ACC112 (cell line): ENCODE data around the gene BCL2.

Experiments used
- H2AFZ ChIP-seq: fragments of 200-600 bp; sonication (generic); one replicate; pipeline ENCODE4 v1.6.0; 2017; ENCODE audit warnings: antibody characterized with exemption, low read length; ENCODE audit not compliant: unreplicated experiment
- H3K27ac ChIP-seq: fragments of 200-600 bp; sonication (generic); 2 replicates; pipeline ENCODE4 v1.5.1; 2014; ENCODE audit warnings: low read depth, mild to moderate bottlenecking, antibody characterized with exemption, low read length, moderate library complexity
- H3K27me3 ChIP-seq: fragments of 200-600 bp; sonication (generic); 2 replicates; pipeline ENCODE4 v1.6.1; 2014; ENCODE audit warnings: mild to moderate bottlenecking, antibody characterized with exemption, low read length, moderate library complexity, mixed read lengths; ENCODE audit not compliant: insufficient read depth
- H3K36me3 ChIP-seq: fragments of 200-600 bp; sonication (generic); 2 replicates; pipeline ENCODE4 v1.6.1; 2016; ENCODE audit warnings: mild to moderate bottlenecking, antibody characterized with exemption, low read length, moderate library complexity, mixed read lengths; ENCODE audit not compliant: insufficient read depth
- H3K4me1 ChIP-seq: fragments of 200-600 bp; sonication (generic); one replicate; pipeline ENCODE4 v1.6.1; 2016; ENCODE audit warnings: low read length, mixed read lengths; ENCODE audit not compliant: insufficient read depth, unreplicated experiment, control insufficient read depth
- H3K4me3 ChIP-seq: fragments of 200-600 bp; sonication (generic); 2 replicates; pipeline ENCODE4 v1.5.1; 2014; ENCODE audit warnings: mild to moderate bottlenecking, low read depth, low read length
- H3K79me2 ChIP-seq: fragments of 200-600 bp; sonication (generic); one replicate; pipeline ENCODE4 v1.6.0; 2016; ENCODE audit warnings: low read length; ENCODE audit not compliant: control insufficient read depth, unreplicated experiment, insufficient read depth

BCL2 gene

DNA sequence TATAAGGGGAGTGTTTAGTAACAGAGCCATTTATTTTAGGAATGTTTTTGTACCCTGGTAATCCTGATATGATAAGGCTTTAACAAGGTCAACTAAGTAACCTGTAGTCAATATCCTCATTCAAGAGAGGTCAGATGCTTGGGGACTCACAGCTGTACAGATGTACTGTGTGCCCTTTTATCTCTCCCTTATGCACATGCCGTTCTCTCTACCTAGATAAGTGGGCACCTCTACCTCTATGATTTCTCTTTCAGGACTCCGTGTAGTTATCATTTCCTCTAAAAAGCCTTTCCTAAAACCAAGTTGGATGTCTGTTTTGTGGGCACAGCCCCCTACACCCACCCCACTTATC lies 132.4 kb downstream of the BCL2 start:
- no peaks in the 10 kb centered on the region for H3K79me2 ChIP-seq
- no peaks in the 10 kb centered on the region for H3K4me1 ChIP-seq
- H2AFZ ChIP-seq, result no peak overlapping the region
- no peak overlapping the region for H3K27ac ChIP-seq
- no peak overlapping the region for H3K4me3 ChIP-seq
- no peaks in the 10 kb centered on the region for H3K36me3 ChIP-seq
- peaks cover 10% of the 10 kb centered on the region for H3K27me3 ChIP-seq

DNA sequence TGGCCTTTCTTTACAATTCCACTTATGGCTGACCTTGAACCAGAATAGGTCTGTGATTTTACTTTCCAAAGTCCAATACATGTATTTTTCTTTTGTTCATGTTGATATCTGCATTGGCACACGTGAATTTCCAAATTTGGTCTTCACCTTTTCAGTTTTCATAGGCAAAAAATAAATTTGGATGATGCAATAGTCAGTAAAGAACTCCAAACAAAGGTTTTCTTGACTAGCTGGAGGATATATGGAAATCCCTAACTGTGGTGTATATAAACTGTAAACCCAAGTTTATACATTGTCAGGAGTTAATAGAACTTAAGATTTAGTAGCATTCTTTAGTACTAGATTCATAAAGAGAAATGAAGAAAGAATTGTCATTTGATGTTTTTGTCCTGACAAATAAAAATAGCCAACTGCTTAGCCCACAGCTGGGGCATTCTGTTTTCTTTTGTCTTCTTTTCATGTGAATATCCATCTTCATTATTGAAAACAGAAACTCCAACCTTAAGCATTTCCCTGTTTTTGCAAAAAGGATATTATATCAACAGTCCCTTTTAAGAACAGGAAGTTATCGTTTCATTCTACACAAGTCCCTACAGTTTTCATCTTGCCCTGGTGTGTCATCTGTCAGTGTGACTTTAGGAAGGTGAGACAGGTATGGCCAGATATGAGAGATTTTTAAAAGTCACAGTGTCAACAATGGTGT lies 132.9 kb downstream of the BCL2 start:
- Histone ChIP-seq H3K4me3 (no peak overlapping the region), H2AFZ (no peak overlapping the region), H3K27me3 (peaks cover 12% of the 10 kb centered on the region), H3K79me2 (no peaks in the 10 kb centered on the region), H3K36me3 (no peaks in the 10 kb centered on the region), H3K27ac (no peak overlapping the region), H3K4me1 (no peaks in the 10 kb centered on the region)

DNA sequence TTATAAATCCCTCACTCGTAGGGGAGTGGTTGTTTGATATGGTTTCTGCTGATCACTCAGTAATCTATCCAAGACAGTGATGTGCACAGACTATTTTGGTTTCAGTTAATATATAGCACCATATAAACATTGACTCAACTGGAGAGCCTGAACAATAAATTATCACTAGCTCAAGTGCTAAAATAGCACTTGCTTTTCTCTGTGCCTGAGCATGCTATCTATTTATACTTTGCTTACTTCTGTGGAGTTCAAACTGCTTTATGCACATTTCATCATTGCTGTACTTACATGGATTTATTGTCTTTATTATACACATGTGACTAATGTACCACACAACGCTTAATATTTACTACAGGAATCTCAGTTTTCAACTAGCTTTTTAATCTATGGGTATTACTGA lies 133.6 kb downstream of the BCL2 start:
- H3K27me3 ChIP-seq, result peaks cover 19% of the 10 kb centered on the region
- no peaks in the 10 kb centered on the region for H3K36me3 ChIP-seq
- no peaks in the 10 kb centered on the region for H3K4me1 ChIP-seq
- no peak overlapping the region for H3K4me3 ChIP-seq
- H2AFZ ChIP-seq, result no peak overlapping the region
- no peaks in the 10 kb centered on the region for H3K79me2 ChIP-seq
- H3K27ac ChIP-seq, result no peak overlapping the region

DNA sequence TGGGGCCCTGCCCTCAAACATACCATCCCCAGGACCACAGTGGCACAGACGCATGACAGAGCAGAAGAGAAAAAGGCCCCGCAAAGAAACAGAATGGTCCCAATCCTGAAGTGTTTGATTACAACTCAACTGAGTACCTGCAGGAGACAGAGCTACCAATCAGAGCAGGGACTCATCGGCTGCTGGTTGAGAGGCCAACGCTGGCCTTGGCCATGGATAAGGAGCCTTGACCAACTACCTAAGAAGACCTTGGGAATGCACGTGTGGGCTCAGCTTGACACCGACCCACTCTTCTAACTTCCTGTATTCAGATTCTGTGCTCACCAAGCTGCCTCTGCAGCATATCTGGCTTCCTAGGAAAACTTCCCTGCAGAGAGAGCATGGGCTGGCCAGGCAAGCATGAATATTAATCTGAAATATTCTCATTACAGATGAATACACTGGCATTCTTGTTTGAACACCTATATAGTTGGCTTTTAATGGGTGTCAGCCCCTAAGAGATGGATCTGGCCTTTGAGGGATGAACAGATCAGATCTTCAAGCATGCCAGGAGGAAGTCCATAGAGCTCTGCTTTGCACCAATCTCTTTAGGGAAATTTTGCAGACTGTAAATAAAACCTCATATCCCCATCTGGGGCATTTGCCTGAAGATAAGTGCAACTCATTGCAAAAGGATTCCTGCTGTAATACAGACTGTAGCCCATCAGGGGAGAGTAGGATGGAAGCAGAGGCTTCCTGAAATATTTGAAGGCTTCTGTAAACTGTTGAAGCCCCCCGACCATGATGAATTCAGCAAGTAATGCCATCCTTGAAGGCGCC lies 135.4 kb downstream of the BCL2 start:
- no peak overlapping the region for H3K4me3 ChIP-seq
- no peaks in the 10 kb centered on the region for H3K79me2 ChIP-seq
- H3K27me3 ChIP-seq, result peaks cover 34% of the 10 kb centered on the region
- H3K4me1 ChIP-seq, result no peaks in the 10 kb centered on the region
- H3K27ac ChIP-seq, result no peak overlapping the region
- no peak overlapping the region for H2AFZ ChIP-seq
- H3K36me3 ChIP-seq, result no peaks in the 10 kb centered on the region

DNA sequence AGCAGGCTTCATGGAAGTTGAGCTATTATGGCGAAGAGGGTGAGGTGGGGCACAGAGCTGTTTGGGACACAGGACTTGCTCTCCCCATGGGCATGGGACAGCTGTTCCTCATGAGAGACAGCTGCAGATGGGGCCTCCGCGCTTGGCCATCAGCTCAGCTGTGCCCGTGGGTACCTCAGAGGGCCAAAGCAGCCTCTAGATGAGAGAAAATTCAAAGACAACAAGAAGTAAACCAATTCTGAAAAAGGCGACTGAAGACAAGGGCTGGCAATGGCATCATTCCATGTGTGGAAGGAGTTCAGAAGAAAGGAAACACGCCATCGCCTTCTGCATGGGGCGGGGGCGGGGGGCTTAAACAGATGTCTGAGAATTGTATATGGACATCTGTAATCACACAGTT lies 136.2 kb downstream of the BCL2 start:
- Histone ChIP-seq H3K79me2 (no peaks in the 10 kb centered on the region), H3K27ac (no peak overlapping the region), H2AFZ (no peak overlapping the region), H3K27me3 (peaks cover 34% of the 10 kb centered on the region), H3K36me3 (no peaks in the 10 kb centered on the region), H3K4me3 (no peak overlapping the region), H3K4me1 (peaks cover 4% of the 10 kb centered on the region)

DNA sequence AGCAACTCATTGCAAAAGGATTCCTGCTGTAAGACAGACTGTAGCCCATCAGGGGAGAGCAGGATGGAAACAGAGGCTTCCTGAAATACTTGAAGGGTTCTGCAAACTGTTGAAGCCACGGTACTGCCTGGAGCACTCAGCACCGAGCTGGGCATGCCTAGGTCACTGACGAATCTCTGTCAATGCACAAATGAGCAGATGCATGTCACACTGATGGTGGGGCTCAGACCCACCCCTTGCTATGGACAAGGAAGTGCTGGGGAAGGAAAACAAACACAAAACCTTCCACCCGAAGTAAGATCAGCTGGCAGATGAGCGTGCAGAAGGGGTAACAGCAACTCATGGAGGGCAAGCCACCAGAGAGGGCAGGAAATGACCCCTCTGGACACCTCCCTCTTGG lies 136.7 kb downstream of the BCL2 start:
- Histone ChIP-seq H2AFZ (no peak overlapping the region), H3K79me2 (no peaks in the 10 kb centered on the region), H3K4me3 (no peak overlapping the region), H3K27me3 (peaks cover 34% of the 10 kb centered on the region), H3K4me1 (peaks cover 6% of the 10 kb centered on the region), H3K36me3 (no peaks in the 10 kb centered on the region), H3K27ac (no peak overlapping the region)

DNA sequence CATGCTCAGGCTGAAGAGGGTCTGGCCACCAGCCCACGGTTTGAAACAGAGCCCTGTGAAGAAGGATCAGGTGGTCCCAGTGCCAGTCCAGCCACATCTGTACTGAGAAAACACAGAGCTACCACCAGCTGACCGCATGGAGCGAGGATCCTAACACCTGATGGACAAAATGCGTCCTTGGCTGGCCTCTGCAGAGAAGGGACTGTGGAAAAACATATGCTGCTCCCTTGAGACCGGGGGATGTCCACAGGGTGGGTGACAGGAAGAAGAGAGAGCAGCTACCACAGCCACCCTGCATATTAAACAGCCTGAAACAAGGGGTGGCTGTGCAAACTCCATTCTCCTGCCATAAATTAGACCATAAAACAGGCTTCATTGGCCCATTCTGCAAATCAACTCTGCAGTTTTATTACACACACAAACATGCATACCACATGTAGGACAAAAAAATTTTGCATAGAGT lies 137.2 kb downstream of the BCL2 start:
- no peaks in the 10 kb centered on the region for H3K79me2 ChIP-seq

DNA sequence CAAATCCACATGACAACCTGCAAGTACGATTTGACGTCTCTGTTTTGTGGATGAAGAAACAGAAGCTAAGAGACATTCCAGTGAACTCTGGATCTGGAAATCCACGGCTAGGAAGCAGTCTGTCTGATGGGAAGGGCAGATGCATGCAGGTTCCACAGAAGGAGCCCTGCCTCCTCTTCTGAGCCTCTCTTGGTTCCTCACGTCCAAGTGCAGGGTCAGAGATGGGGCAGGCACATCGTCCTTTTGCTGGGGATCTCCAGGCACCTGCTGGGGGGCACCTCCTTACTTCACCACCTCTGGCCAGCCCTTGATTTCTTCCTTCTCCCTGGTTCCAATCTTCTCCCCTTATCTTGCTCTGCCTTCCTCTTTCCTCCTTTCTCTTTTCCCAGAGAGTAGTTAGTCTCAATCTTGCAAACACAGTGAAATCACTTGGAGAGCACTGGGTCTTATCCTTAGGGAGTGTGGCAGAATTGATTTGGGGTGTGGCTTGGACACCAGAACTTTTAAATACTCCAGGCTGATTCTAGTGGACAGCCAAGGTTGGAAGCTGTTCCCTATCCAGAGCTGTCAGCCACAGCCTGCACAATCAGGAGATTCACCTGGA lies 137.8 kb downstream of the BCL2 start:
- H2AFZ ChIP-seq, result no peak overlapping the region
- peaks cover 34% of the 10 kb centered on the region for H3K27me3 ChIP-seq
- H3K79me2 ChIP-seq, result no peaks in the 10 kb centered on the region
- no peaks in the 10 kb centered on the region for H3K36me3 ChIP-seq
- peaks cover 6% of the 10 kb centered on the region for H3K4me1 ChIP-seq
- no peak overlapping the region for H3K4me3 ChIP-seq
- H3K27ac ChIP-seq, result no peak overlapping the region

More for the DNA sequence above, 137.2 kb downstream of the BCL2 start:
- H3K36me3 ChIP-seq, result no peaks in the 10 kb centered on the region
- no peak overlapping the region for H3K27ac ChIP-seq
- peaks cover 6% of the 10 kb centered on the region for H3K4me1 ChIP-seq
- H3K27me3 ChIP-seq, result peaks cover 34% of the 10 kb centered on the region
- H2AFZ ChIP-seq, result no peak overlapping the region
- no peak overlapping the region for H3K4me3 ChIP-seq

DNA sequence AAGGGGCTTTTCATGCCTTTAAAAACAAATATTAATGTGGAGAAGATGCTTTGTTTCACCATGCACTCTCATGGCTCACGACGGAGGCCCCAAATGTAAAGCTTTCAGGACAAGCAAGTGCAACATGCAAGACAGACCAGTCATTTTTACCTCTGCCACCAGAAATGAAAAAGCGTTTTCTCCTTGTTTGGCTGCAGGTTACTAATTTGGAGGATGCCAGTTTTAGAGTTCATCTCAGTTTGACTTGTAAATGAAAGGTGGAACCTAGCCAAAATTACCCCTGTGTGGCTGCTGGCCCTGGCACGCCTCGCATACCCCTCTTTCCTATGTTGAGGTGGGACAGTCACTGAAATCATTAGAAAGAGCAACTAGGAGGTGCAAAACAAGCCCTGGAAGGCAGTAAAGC lies 138.6 kb downstream of the BCL2 start:
- Histone ChIP-seq H3K27ac (no peak overlapping the region), H3K4me3 (no peak overlapping the region), H3K27me3 (peaks cover 37% of the 10 kb centered on the region), H2AFZ (no peak overlapping the region), H3K36me3 (no peaks in the 10 kb centered on the region), H3K4me1 (peaks cover 6% of the 10 kb centered on the region), H3K79me2 (no peaks in the 10 kb centered on the region)

DNA sequence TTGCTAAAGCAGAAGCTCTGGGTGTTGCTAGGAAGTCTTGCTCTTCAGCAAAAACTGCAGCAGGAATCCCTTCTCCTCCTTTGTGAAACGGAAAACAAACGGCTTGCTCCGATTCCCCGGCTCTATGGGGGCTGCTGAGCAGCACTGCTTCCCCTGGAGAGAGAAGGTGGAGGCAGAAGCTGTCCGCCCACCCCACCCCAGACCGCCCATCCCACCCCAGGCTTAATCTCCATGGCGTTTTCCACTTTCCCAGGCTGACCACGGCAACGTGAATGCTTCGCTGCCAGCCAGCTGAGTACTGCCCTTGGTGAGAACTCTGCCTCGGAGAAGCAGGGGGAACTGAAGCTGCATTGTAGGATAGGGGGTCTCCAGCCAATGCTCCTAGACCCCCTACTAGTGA lies 139.2 kb downstream of the BCL2 start:
- no peak overlapping the region for H2AFZ ChIP-seq
- peaks cover 6% of the 10 kb centered on the region for H3K4me1 ChIP-seq
- H3K27me3 ChIP-seq, result peaks cover 39% of the 10 kb centered on the region
- H3K4me3 ChIP-seq, result no peak overlapping the region
- H3K27ac ChIP-seq, result no peak overlapping the region
- H3K36me3 ChIP-seq, result no peaks in the 10 kb centered on the region
- no peaks in the 10 kb centered on the region for H3K79me2 ChIP-seq
